Loucy (cell line): ENCODE measurements around the gene SLC12A2.

Experiments used
- EZH2phosphoT487 ChIP-seq: fragments of 200-600 bp; IDR thresholded peaks from 2 replicates; pipeline ENCODE4 v1.6.1; 2018; ENCODE audit warnings: antibody characterized with exemption, mild to moderate bottlenecking, moderate library complexity, borderline replicate concordance
- TF ChIP-seq, protein P1 (sequence below): fragments of 200-600 bp; sonication (generic); conservative IDR thresholded peaks from 2 replicates; pipeline ENCODE4 v1.5.1; 2014; ENCODE audit warnings: mild to moderate bottlenecking, antibody characterized with exemption, low read length

DNA sequence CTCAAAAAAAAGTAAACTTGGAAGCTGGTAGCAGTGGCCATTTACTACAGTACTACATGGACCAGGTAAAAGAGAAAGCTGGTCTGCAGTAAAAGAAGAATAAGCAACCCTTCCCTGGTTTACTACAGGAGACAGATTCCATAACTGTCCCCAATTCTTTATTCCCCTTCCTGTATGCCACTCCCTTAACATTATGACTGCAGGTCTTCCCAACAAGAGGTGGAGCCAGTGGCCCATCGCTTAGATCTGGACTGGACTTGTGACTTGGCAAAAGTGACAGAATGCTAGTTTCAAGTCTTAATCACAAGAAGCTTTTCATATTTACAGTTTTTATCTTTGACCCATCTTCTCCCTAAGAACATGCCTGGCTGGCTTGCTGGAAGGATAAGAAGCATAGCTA lies 42.6 kb upstream of the SLC12A2 start:
- TF ChIP-seq, protein P1, sequence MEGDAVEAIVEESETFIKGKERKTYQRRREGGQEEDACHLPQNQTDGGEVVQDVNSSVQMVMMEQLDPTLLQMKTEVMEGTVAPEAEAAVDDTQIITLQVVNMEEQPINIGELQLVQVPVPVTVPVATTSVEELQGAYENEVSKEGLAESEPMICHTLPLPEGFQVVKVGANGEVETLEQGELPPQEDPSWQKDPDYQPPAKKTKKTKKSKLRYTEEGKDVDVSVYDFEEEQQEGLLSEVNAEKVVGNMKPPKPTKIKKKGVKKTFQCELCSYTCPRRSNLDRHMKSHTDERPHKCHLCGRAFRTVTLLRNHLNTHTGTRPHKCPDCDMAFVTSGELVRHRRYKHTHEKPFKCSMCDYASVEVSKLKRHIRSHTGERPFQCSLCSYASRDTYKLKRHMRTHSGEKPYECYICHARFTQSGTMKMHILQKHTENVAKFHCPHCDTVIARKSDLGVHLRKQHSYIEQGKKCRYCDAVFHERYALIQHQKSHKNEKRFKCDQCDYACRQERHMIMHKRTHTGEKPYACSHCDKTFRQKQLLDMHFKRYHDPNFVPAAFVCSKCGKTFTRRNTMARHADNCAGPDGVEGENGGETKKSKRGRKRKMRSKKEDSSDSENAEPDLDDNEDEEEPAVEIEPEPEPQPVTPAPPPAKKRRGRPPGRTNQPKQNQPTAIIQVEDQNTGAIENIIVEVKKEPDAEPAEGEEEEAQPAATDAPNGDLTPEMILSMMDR = no peak
- TF ChIP-seq EZH2phosphoT487 = no peak
